Subcutaneous abdominal adipose tissue (tissue), 5 donors: Measurements from ENCODE around the gene MAGEC1.
"Not testable (repeated sequence)": the region's sequence is repeated elsewhere in the genome, so short reads cannot be mapped to it uniquely, and the experiment has no call there.

Experiments
- H3K27ac ChIP-seq: one replicate; pipeline ENCODE4 v1.7.0; 2013; ENCODE audit warnings: low read depth, mild to moderate bottlenecking, inconsistent platforms, low read length, moderate library complexity
- H3K27me3 ChIP-seq, 5 donors: one replicate each; pipeline ENCODE4 v1.7.0; 2013; ENCODE audit warnings: low read length in 5 of 5, inconsistent platforms in 1 of 5; ENCODE audit not compliant: control insufficient read depth in 5 of 5, insufficient read depth in 4 of 5
- H3K36me3 ChIP-seq, 5 donors: one replicate each; pipeline ENCODE4 v1.7.0; 2013; ENCODE audit warnings: low read length in 5 of 5; ENCODE audit not compliant: control insufficient read depth in 5 of 5, insufficient read depth in 5 of 5
- H3K4me1 ChIP-seq, 5 donors: one replicate each; pipeline ENCODE4 v1.7.0; 2013; ENCODE audit warnings: low read length in 5 of 5, mild to moderate bottlenecking in 3 of 5, moderate library complexity in 1 of 5; ENCODE audit not compliant: control insufficient read depth in 5 of 5, insufficient read depth in 5 of 5
- H3K4me3 ChIP-seq, 5 donors: one replicate each; pipeline ENCODE4 v1.7.0; 2013; ENCODE audit warnings: low read length in 5 of 5, low read depth in 1 of 5
- H3K9ac ChIP-seq, 5 donors: one replicate each; pipeline ENCODE4 v1.7.0; 2013; ENCODE audit warnings: low read length in 5 of 5, mild to moderate bottlenecking in 4 of 5, moderate library complexity in 3 of 5
- H3K9me3 ChIP-seq, 5 donors: one replicate each; pipeline ENCODE4 v1.7.0; 2013; ENCODE audit warnings: low read length in 5 of 5; ENCODE audit not compliant: control insufficient read depth in 5 of 5
- donor health status: healthy.
- donor health status: healthy.
- donor health status: healthy.
- donor health status: healthy.
- donor health status: healthy.

MAGEC1 gene, protein sequence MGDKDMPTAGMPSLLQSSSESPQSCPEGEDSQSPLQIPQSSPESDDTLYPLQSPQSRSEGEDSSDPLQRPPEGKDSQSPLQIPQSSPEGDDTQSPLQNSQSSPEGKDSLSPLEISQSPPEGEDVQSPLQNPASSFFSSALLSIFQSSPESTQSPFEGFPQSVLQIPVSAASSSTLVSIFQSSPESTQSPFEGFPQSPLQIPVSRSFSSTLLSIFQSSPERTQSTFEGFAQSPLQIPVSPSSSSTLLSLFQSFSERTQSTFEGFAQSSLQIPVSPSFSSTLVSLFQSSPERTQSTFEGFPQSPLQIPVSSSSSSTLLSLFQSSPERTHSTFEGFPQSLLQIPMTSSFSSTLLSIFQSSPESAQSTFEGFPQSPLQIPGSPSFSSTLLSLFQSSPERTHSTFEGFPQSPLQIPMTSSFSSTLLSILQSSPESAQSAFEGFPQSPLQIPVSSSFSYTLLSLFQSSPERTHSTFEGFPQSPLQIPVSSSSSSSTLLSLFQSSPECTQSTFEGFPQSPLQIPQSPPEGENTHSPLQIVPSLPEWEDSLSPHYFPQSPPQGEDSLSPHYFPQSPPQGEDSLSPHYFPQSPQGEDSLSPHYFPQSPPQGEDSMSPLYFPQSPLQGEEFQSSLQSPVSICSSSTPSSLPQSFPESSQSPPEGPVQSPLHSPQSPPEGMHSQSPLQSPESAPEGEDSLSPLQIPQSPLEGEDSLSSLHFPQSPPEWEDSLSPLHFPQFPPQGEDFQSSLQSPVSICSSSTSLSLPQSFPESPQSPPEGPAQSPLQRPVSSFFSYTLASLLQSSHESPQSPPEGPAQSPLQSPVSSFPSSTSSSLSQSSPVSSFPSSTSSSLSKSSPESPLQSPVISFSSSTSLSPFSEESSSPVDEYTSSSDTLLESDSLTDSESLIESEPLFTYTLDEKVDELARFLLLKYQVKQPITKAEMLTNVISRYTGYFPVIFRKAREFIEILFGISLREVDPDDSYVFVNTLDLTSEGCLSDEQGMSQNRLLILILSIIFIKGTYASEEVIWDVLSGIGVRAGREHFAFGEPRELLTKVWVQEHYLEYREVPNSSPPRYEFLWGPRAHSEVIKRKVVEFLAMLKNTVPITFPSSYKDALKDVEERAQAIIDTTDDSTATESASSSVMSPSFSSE

DNA sequence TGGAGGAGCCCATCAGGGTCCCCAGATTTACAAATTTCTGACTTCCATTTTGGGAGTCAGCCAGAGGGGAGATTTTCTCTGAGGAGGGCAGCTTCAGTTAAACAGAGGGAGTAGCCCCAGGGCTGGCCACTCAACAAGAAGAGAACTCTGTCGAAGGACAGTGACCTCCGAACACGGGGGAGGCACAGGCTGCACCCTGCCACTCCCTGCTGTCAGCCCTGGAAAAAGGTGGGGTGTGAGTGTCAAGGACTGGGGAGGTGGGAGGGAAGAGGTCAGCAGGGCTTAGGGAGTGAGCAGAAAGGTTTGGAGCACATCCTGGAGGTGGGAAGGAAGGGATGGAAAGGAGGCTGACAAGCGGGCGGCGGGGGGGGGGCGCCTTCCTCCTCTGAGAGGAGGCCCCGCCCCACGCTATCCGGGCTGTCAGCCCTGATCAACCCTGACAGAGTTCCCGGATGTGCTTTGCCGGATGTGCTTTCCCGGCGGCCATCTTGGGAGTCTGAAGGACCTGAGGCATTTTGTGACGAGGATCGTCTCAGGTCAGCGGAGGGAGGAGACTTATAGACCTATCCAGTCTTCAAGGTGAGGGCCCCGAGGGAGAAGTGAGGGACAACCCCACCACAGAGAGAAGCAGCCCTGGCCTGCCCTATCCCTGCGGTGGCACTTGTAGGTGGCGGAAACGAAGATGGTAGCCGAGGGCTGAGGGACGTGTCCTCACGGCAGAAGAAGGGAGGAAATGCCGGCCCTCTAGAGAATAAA lies at the start of gene MAGEC1:
Gene MAGEC1, plus strand, starts transcription at position 495 of the 756 bp plus-strand sequence. CDS start 1,179 bp downstream, outside the sequence.
- Histone ChIP-seq H3K9me3 (peaks cover 0 to 3% (median 0%) of the 10 kb centered on the region in 5 donors), H3K27me3 (peaks cover 0 to 9% (median 0%) of the 10 kb centered on the region in 5 donors), H3K36me3 (no peaks in the 10 kb centered on the region), H3K27ac (no peak within 1 kb of the TSS), H3K4me1 (no peaks in the 10 kb centered on the region), H3K9ac (no peak within 1 kb of the TSS), H3K4me3 (no peak within 1 kb of the TSS)

DNA sequence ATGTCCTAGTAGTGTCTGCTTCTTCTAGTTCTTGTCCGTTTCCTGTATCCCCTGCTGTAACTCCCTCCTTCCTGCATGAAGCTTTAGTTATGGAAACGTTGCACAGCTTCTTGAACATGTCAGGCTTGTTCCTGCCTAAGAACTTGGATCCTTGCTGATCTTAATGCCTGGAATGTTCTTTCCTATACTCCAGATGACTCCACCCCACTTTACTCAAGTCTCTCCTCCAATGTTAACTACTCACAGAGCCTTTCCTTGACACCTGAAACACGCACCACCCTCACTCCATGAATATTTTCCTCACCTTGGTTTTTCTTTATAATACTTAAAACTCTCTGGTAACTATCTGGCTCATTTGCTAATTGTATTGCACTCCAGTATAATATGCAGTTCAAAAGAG lies 46.2 kb upstream of the MAGEC1 start:
- peaks cover 0 to 2% (median 0%) of the 10 kb centered on the region in 5 donors for H3K9me3 ChIP-seq
- H3K9ac ChIP-seq = no peak overlapping the region
- no peaks in the 10 kb centered on the region for H3K36me3 ChIP-seq
- H3K4me3 ChIP-seq = no peak overlapping the region
- no peaks in the 10 kb centered on the region for H3K27me3 ChIP-seq
- no peaks in the 10 kb centered on the region for H3K4me1 ChIP-seq
- H3K27ac ChIP-seq = no peak overlapping the region

DNA sequence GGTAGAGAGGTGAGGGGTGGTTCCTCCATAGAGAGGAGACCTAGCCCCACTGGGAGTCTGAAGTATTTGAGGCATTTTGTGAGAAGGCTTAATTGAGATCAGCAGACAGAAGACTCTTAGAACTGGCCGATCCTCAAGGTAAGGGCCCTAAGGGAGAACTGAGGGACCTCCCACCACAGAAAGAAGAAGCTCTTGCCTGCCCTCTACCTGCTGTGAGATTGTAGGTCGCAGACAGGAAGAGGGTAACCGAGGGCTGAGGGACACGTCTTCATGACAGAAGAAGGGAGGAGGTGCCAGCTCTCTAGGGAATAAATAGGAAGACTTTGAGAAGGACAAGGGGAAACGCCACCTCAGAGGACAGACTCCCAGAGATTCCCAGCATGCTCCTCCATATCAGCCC lies 24.1 kb upstream of the MAGEC1 start:
- Histone ChIP-seq H3K27me3 (peaks cover 0 to 4% (median 2%) of the 10 kb centered on the region in 5 donors), H3K4me1 (no peaks in the 10 kb centered on the region), H3K27ac (no peak overlapping the region), H3K9ac (no peak overlapping the region), H3K36me3 (no peaks in the 10 kb centered on the region), H3K4me3 (no peak overlapping the region), H3K9me3 (no peaks in the 10 kb centered on the region)

DNA sequence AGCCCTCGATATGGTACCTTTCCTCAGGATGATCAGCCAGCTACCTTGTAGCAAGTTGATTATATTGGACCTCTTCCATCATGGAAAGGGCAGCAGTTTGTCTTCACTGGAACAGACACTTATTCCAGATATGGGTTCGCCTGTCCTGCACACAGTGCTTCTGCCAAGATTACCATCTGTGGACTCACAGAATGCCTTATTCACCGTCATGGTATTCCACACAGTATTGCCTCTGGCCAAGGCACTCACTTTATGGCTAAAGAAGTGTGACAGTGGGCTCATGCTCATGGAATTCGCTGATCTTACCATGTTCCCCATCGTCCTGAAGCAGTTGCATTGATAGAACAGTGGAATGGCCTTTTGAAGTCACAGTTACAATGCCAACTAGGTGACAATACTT lies 14.9 kb upstream of the MAGEC1 start:
- not testable (repeated sequence) for H3K27me3 ChIP-seq, H3K9ac ChIP-seq, H3K9me3 ChIP-seq, H3K36me3 ChIP-seq, H3K4me3 ChIP-seq, H3K27ac ChIP-seq, H3K4me1 ChIP-seq

DNA sequence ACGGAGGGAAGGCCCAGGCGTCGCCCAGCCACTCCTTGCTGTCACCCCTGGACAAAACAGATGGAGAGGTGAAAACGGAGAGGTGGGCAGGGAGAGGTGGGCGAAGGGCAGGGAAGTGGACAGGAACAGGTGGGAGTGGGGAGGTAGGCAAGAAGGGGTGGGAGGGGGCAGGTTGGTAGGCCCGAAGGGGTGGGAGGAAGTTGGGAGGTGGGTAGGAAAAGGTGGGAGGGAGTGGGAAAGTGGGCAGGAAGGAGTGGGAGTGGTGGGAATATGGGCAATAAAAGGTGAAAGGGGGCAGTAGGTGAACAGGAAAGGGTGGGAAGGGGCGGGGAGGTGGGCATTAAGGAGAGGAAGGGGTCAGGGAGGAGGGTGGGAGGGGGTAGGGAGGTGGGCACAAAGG lies 9.0 kb upstream of the MAGEC1 start:
- H3K4me1 ChIP-seq = no peaks in the 10 kb centered on the region
- no peak overlapping the region for H3K27ac ChIP-seq
- H3K9me3 ChIP-seq = no peaks in the 10 kb centered on the region
- H3K27me3 ChIP-seq = no peaks in the 10 kb centered on the region
- H3K9ac ChIP-seq = no peak overlapping the region
- no peak overlapping the region for H3K4me3 ChIP-seq
- no peaks in the 10 kb centered on the region for H3K36me3 ChIP-seq

DNA sequence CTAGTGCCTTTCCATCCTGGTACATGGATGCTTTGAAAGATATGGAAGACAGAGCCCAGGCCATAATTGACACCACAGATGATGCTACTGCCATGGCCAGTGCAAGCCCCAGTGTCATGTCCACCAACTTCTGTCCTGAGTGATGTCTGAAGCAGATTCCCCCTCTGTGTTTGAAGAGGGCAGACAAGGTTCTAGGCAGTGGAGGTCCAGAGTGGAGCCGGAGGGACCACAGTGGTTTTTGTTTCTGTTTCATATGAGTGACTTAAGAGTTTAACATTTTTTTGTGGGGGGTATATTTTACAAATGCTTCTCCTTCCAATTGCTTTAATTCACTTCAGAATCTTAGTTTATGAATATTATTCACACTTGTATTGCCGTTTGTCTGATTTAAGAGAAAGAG lies 6.0 kb upstream of the MAGEC1 start:
- Histone ChIP-seq H3K4me1 (no peaks in the 10 kb centered on the region), H3K4me3 (no peak overlapping the region), H3K9me3 (no peaks in the 10 kb centered on the region), H3K9ac (no peak overlapping the region), H3K27me3 (no peaks in the 10 kb centered on the region), H3K27ac (no peak overlapping the region), H3K36me3 (no peaks in the 10 kb centered on the region)

DNA sequence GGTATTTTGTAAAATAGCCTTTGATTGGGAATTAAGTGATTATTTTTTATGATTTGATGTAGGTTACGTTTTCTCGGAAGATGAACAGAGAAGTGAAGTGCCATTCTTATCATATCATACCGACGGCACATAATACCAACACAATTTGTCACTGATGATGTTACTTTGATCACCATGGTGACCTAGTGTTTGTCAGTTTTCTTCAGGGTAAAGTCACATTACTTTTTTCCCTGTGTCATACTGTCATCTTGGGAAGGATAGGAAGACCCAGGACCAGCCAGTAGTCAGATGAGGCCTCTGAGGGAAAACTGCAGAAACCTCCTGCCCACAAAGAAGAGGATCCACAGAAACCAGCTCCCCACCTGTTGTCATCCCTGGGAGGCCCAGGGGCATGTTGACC lies 1.3 kb upstream of the MAGEC1 start:
- Histone ChIP-seq H3K4me1 (no peaks in the 10 kb centered on the region), H3K9me3 (peaks cover 0 to 3% (median 0%) of the 10 kb centered on the region in 5 donors), H3K4me3 (no peak overlapping the region), H3K27me3 (peaks cover 0 to 4% (median 0%) of the 10 kb centered on the region in 5 donors), H3K36me3 (no peaks in the 10 kb centered on the region), H3K27ac (no peak overlapping the region), H3K9ac (no peak overlapping the region)

DNA sequence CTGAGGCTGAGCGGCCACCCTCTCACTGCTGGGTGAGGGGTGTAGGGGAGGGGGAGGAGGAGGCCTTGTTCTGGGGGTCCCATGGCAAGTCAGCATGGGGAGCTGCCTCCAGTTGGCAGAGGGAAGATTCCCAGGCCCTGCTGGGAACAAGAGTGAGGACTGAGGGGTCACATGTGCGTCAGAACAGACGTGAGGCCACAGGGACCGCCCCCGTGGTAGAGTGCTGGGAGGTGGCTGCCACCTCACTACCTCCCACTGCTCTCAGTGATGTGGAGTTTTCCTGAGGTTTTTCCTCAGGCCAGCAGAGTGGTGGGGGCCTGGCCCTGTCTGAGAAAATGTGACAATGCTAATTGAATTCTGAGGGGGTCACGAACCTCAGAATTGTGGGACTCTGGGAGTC lies 568 bp downstream of the MAGEC1 start:
- Histone ChIP-seq H3K27ac (no peak overlapping the region), H3K9ac (no peak overlapping the region), H3K4me1 (no peaks in the 10 kb centered on the region), H3K4me3 (no peak overlapping the region), H3K36me3 (no peaks in the 10 kb centered on the region), H3K27me3 (peaks cover 0 to 9% (median 0%) of the 10 kb centered on the region in 5 donors), H3K9me3 (peaks cover 0 to 3% (median 0%) of the 10 kb centered on the region in 5 donors)

DNA sequence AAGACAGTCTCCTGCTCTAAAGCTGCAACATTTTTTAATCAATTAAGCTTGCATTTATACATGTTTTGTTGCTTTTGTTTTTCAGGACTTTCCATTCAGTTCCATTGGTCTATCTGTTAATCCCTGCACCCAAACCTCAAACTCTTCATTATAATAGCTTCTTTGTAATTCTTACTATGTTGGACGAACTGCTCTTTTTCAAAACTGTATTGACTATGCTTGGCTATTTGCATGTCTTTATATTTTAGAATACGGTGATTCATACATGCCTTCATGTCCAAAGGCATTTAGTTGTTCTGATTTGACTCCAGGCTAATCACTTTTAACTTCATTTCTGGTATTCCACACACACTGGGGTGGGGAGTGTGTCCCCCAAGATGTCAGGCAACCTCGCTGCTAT lies 14.1 kb downstream of the MAGEC1 start:
- Histone ChIP-seq H3K36me3 (no peaks in the 10 kb centered on the region), H3K4me3 (no peak overlapping the region), H3K4me1 (no peaks in the 10 kb centered on the region), H3K27me3 (no peaks in the 10 kb centered on the region), H3K9ac (no peak overlapping the region), H3K27ac (no peak overlapping the region), H3K9me3 (no peaks in the 10 kb centered on the region)
